Mesenteric fat pad (tissue), 1 donor: ENCODE data around the gene MAN1A1. TPM values are rescaled to one million over a fixed set of nuclear protein-coding genes. Genes with fewer than 3 reads are reported as not detected.
"Not testable (repeated sequence)": the region's sequence is repeated elsewhere in the genome, so short reads cannot be mapped to it uniquely, and the experiment has no call there.

Experiments
- DNase-seq: peaks from one replicate; pipeline ENCODE4 v3.0.0-alpha.2; 2020; ENCODE audit warnings: low spot score
- total RNA-seq: library from RNA; stranded (reverse); fragmentation: NEBNext Ultra II Directional; extraction: Animal tissue kit (Norgen Biotek cat#: 25700); gene quantifications from one replicate; pipeline ENCODE4 v1.2.1, GENCODE V29; 2021
- donor health status: DM: yes; HTN: yes; CAD: no.

The MAN1A1 gene
- total RNA-seq, 1 donor from 2014 or later = 147 TPM

DNA sequence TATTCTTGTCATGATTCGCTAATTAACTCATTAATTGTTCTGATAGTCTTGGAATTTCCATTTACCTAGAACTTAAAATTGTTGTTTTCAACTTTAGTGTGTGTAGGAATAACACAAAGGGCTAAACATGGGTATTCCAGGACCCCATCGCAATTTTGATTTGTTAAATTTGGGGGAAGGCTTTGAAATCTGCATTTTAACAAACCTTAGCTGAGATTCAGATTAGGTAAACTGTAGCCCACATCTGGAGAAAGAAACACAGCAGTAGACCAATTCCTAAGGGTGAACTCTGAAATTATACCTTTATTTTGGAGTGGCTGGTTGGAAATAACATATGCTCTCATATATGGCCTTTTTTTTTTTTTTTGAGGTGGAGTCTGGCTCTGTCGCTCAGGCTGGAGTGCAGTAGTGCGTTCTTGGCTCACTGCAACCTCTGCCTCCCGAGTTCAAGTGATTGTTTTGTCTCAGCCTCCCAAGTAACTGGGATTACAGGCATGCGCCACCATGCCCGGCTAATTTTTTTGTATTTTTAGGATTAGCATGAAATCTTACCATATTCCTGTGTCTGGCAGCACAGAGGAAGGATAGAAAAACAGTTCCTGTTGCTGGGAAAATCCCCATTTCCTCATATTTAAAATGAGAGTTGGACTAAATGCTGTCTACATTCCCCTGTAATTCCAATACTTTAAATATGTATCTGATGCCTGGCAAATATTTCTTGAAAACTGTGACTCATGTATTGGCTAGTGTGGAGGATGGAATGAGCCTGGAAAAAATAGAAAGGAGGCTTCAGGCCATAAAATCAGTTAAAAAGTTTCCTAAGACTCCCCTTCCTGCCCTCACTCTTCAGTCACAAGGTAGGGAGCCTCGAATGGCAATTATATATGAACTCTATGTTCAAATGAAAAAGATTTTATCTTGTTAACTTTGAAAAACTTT lies 174.4 kb downstream of the MAN1A1 start:
- DNase-seq = no peak

GRCh38 chr6:119174085-119174445 lies 175.5 kb downstream of the MAN1A1 start:
- DNase-seq = no peak

GRCh38 chr6:119173249-119174084 lies 176.1 kb downstream of the MAN1A1 start:
- no peak for DNase-seq

DNA sequence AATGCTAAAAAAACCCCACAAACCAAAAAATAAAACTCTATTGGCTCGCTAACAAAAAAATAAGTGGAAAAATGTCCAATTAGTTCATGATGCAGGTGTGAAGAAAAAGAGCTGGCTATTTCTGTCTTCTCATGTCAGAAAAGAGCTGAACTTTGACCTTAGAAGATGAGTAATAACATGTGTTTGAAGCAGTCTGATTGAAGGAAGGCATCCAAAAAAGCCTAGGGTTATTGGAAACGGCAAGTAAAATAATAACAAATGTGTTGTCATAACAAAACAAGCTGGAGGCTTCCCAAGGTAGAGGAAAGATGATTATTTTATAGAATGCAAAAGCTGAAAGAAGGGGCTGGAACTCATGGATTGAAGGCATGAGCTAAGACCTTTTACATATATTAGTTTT lies 176.7 kb downstream of the MAN1A1 start:
- no peak for DNase-seq

DNA sequence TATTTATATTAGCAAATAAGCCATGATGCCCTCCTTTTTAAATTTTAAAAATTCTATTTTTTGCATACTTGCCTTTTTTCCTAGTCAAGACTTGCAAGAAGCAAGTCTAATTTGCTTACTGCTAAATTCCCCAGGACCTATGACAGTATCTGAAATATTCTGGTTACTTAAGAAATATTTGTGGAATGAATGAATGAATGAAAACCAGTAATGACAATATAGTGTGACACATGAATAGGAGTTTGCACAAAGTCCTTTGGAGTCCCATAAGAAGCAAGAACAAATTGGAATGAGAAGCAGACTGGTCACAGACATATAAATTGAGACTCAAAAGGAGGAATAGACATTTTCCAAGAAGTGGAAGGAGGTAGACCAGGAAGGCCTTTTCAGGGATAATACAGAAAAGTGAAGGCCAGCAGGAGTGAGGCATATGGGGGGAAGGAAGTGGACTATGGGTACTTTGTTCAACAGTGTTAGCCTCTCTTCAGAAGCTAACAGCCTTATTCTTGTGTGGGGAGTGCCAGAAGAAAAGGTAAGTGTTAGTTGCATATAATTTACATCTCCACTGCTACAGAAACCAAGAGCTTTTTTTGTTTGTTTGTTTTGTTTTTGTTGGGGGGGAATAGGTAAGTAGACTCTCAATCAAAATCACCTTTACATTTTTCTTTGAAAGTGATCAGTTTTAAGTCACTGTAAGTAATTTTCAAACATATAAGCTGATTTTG lies 177.5 kb downstream of the MAN1A1 start:
- DNase-seq = no peak

DNA sequence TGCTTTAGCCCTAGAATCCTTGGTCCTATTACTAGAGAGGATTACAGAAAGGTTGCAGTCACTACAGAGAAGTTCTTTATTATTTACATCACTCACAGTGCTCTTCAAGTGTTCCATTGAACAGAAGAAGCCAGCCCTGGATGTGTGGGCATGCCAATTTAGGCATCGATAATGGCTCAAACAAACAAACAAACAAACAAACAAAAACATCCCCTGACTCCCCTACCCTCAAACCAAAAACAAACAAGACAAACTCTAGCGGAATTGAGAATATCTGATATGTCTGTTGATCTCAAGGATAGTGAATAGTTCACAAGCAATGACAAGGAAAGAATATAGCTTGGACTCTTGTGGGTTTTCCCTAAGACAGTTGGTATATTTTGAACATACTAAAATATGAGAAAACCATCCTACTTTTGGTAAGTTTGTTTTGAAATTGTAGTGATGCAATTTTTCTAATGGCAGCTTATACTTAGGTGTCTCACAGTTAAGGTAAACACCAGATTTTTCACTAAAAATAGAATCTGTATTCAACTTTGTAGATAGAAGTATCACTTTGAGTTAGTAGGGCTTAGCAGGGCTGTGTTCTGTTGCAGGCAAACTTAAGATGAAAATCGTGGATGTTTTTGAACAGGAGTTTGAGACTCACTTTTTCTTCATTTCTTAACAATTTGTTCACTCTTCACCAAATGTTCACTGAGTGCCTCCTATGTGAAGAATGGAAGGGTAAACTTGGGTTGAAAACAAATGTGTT lies 178.3 kb downstream of the MAN1A1 start:
- no peak for DNase-seq

DNA sequence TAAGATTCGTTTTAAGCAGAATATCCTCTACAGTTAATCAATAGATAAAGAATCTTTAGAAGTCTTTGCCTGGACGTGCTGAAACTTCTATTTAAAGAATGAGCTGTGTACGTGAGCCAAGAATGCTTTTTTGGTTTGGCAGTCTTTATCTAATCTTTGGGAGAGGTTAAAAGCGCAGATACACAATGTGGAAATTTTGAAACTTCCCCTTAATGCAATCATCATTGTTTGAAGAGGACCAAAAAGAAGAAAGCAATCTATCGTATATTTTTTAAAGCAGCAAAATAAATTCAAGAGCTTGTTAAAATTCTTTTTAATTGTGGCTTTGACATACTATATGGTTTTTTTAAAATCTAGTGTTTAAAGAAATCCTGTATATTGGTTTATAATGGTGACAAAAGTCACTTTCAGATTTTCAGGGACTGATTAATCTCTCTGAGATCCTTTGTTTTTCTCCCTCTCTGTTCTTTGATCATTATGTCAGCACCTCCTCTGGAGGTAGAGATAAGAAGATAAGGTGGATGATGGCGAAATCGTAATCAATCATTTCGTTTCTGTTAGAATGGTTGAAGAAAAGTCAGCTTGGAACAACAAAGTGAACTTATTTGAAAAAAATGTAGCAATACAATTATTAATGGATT lies 179.0 kb downstream of the MAN1A1 start:
- no peak for DNase-seq

- no peak for DNase-seq
Observed at GRCh38 chr6:119170103-119170446, 179.5 kb downstream of the MAN1A1 start.

DNA sequence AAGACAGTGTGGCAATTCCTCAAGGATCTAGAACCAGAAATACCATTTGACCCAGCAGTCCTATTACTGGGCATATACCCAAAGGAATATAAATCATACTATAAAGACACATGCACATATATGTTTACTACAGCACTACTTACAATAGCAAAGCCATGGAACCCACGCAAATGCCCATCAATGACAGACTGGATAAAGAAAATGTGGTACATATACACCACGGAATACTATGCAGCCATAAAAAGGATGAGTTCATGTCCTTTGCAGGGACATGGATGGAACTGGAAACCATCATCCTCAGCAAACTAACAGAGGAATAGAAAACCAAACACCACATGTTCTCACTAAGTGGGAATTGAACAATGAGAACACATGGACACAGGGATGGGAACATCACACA lies 180.2 kb downstream of the MAN1A1 start:
- DNase-seq = not testable (repeated sequence)

- DNase-seq = no peak
Observed at GRCh38 chr6:119166024-119166784, 183.4 kb downstream of the MAN1A1 start.

DNA sequence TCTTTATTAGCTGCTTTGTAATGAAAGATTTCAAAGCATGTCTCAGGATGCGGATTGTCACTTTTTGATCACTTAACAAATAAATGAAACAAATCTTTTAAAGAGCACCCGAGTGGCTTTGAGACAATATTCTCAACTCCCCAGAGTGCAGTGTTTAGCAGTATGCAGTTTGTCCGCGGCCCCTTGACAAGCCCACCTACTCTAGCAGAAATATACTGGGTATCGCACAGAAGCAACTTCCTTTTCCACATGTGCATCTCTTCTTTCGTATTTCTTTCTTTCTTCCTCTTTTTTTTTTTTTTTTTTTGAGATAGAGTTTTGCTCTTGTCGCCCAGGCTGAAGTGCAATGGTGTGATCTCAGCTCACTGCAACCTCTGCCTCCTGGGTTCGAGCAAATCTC lies 186.6 kb downstream of the MAN1A1 start:
- no peak for DNase-seq

DNA sequence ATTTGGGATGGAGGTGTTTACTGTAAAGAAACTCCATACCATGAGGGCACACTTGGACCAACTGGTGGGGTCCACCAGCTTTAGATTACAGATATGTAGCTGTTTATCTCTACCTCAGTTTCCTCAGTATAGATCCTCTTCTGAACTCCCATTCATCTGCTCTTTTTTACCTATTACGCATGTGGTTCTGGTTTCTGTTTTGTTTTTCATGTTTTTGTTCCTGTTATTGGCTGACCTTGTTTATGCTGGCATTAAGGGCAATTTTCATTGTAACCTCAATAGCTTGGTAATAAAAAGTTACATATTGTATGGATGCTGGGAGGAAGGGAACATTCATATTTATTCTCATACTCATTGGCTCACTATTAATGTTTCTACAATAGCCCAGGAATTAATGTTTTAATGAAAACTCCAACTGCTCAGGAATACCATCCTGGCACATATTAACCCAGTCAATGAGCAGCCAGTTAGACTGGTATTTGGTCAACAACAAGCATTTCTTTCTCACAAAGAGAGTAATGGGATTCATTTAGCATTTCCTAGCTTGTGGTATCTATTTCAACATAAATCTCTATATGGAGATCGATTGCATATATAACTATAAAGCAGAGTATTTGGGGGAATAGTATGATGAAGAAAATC lies 187.3 kb downstream of the MAN1A1 start:
- DNase-seq = no peak

- DNase-seq = no peak
Observed at GRCh38 chr6:119161438-119161837, 188.1 kb downstream of the MAN1A1 start.

- DNase-seq = no peak
Observed at GRCh38 chr6:119160911-119161310, 188.7 kb downstream of the MAN1A1 start.

- DNase-seq = no peak
Observed at GRCh38 chr6:119158057-119158848, 191.3 kb downstream of the MAN1A1 start.

- DNase-seq = no peak
Observed at GRCh38 chr6:119157506-119157815, 192.1 kb downstream of the MAN1A1 start.

DNA sequence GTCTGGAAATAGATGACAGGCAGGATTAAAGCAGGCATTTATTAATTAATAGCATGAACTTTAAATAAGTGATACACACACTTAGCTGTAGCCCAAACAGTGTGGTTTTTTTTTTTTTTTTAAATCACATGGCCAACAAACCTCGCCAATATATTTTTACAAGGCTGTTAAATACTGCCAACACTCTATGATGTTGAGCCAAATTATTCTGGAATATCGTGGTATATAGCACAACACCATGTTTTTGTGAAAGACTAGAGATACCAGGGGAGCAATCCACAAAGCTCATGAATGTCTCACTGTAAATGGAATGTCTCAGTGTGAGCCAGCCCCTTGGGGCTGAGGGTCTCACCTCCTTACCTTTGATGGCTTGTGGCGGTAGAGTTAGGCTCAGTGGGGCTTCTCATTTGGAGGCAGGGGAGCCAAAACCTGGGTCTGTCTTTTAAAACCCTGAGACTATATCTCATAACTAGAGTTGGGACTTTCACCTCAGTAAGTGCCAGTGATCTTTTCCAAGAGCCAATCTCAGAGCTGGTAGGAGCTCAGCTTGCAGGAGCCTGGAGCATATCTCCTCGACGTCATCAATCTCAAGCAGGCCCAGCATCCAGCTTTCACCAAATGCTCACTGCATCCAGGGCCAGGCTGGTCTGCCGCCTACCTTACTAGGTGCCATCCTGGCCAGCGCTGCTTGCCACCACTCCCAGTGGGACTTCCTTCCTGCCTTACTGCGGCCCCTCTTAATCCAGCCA lies 192.6 kb downstream of the MAN1A1 start:
- DNase-seq = no peak

- DNase-seq = not testable (repeated sequence)
Observed at GRCh38 chr6:119156082-119156481, 193.5 kb downstream of the MAN1A1 start.
